ENCODE measurements around the gene BAG1.

- TF ChIP-seq FOXM1 (IDR thresholded peaks at IDR 0.05; ENCODE audit: borderline replicate concordance) = no peak
- TF ChIP-seq SUZ12 (IDR thresholded peaks at IDR 0.05) = no peak
- no peak for TF ChIP-seq BHLHE40 (IDR thresholded peaks at IDR 0.05; ENCODE audit: borderline replicate concordance)
- no peak for TF ChIP-seq ZNF384 (IDR thresholded peaks at IDR 0.05)
- no peak for TF ChIP-seq L3MBTL2 (conservative IDR thresholded peaks at IDR 0.05)
- TF ChIP-seq FOXA1 (IDR thresholded peaks at IDR 0.05) = no peak
- TF ChIP-seq NFRKB (IDR thresholded peaks at IDR 0.05) = no peak
- no peak for TF ChIP-seq FOXK2 (IDR thresholded peaks at IDR 0.05)
- TF ChIP-seq PKNOX1 (IDR thresholded peaks at IDR 0.05) = no peak
- no peak for TF ChIP-seq SP1 (IDR thresholded peaks at IDR 0.05)
- TF ChIP-seq TARDBP (IDR thresholded peaks at IDR 0.05) = no peak
- no peak for TF ChIP-seq ARNT (IDR thresholded peaks at IDR 0.05)
- TF ChIP-seq HDGF (IDR thresholded peaks at IDR 0.05; ENCODE audit: borderline replicate concordance) = no peak
- TF ChIP-seq LEF1 (IDR thresholded peaks at IDR 0.05; ENCODE audit: borderline replicate concordance) = no peak
Observed at GRCh38 chr9:33295571-33295970, 31.1 kb upstream of the BAG1 start.

Data from HEK293T (cell line).